ENCODE measurements around the gene CACNA1S.

The CACNA1S gene

GRCh38 chr1:201093561-201093960 is 18.7 kb downstream of the CACNA1S start:
- no peak overlapping the region for H3K27ac Mint-ChIP-seq
- no peaks in the 10 kb centered on the region for H3K27me3 Mint-ChIP-seq
- H3K36me3 Mint-ChIP-seq, result no peaks in the 10 kb centered on the region
- H3K4me3 Mint-ChIP-seq, result no peak overlapping the region
- H3K4me1 Mint-ChIP-seq, result no peaks in the 10 kb centered on the region
- H3K9me3 Mint-ChIP-seq, result no peaks in the 10 kb centered on the region

- H3K9me3 Mint-ChIP-seq, result no peaks in the 10 kb centered on the region
- no peaks in the 10 kb centered on the region for H3K36me3 Mint-ChIP-seq
- H3K4me3 Mint-ChIP-seq, result no peak overlapping the region
- H3K27me3 Mint-ChIP-seq, result peaks cover 3% of the 10 kb centered on the region
- H3K4me1 Mint-ChIP-seq, result no peaks in the 10 kb centered on the region
- H3K27ac Mint-ChIP-seq, result no peak overlapping the region
These were observed 19.5 kb downstream of the CACNA1S start for GRCh38 chr1:201092738-201093137.

- H3K4me3 Mint-ChIP-seq, result no peak overlapping the region
- no peaks in the 10 kb centered on the region for H3K4me1 Mint-ChIP-seq
- no peak overlapping the region for H3K27ac Mint-ChIP-seq
- no peaks in the 10 kb centered on the region for H3K9me3 Mint-ChIP-seq
- H3K36me3 Mint-ChIP-seq, result no peaks in the 10 kb centered on the region
- H3K27me3 Mint-ChIP-seq, result peaks cover 3% of the 10 kb centered on the region
These were observed 21.0 kb downstream of the CACNA1S start for GRCh38 chr1:201091256-201091655.

- H3K27me3 Mint-ChIP-seq, result peaks cover 3% of the 10 kb centered on the region
- no peak overlapping the region for H3K4me3 Mint-ChIP-seq
- no peaks in the 10 kb centered on the region for H3K36me3 Mint-ChIP-seq
- H3K4me1 Mint-ChIP-seq, result no peaks in the 10 kb centered on the region
- H3K27ac Mint-ChIP-seq, result no peak overlapping the region
- H3K9me3 Mint-ChIP-seq, result no peaks in the 10 kb centered on the region
These were observed 21.7 kb downstream of the CACNA1S start for GRCh38 chr1:201090541-201090940.

- Mint-ChIP-seq H3K27me3 (peaks cover 3% of the 10 kb centered on the region), H3K36me3 (no peaks in the 10 kb centered on the region), H3K27ac (no peak overlapping the region), H3K4me1 (no peaks in the 10 kb centered on the region), H3K4me3 (no peak overlapping the region), H3K9me3 (no peaks in the 10 kb centered on the region)
These were observed 22.6 kb downstream of the CACNA1S start for GRCh38 chr1:201089596-201089995.

- Mint-ChIP-seq H3K9me3 (no peaks in the 10 kb centered on the region), H3K4me3 (no peak overlapping the region), H3K27me3 (peaks cover 3% of the 10 kb centered on the region), H3K36me3 (no peaks in the 10 kb centered on the region), H3K4me1 (no peaks in the 10 kb centered on the region), H3K27ac (no peak overlapping the region)
These were observed 23.2 kb downstream of the CACNA1S start for GRCh38 chr1:201088901-201089525.

- no peak overlapping the region for H3K4me3 Mint-ChIP-seq
- H3K9me3 Mint-ChIP-seq, result no peaks in the 10 kb centered on the region
- no peak overlapping the region for H3K27ac Mint-ChIP-seq
- peaks cover 3% of the 10 kb centered on the region for H3K27me3 Mint-ChIP-seq
- no peaks in the 10 kb centered on the region for H3K4me1 Mint-ChIP-seq
- no peaks in the 10 kb centered on the region for H3K36me3 Mint-ChIP-seq
These were observed 23.8 kb downstream of the CACNA1S start for GRCh38 chr1:201088395-201088794.

- peaks cover 3% of the 10 kb centered on the region for H3K27me3 Mint-ChIP-seq
- no peak overlapping the region for H3K4me3 Mint-ChIP-seq
- no peaks in the 10 kb centered on the region for H3K4me1 Mint-ChIP-seq
- H3K9me3 Mint-ChIP-seq, result no peaks in the 10 kb centered on the region
- H3K36me3 Mint-ChIP-seq, result no peaks in the 10 kb centered on the region
- H3K27ac Mint-ChIP-seq, result no peak overlapping the region
These were observed 26.1 kb downstream of the CACNA1S start for GRCh38 chr1:201085902-201086735.

- H3K4me3 Mint-ChIP-seq, result no peak overlapping the region
- no peaks in the 10 kb centered on the region for H3K4me1 Mint-ChIP-seq
- H3K36me3 Mint-ChIP-seq, result no peaks in the 10 kb centered on the region
- H3K27ac Mint-ChIP-seq, result no peak overlapping the region
- peaks cover 3% of the 10 kb centered on the region for H3K27me3 Mint-ChIP-seq
- no peaks in the 10 kb centered on the region for H3K9me3 Mint-ChIP-seq
These were observed 27.9 kb downstream of the CACNA1S start for GRCh38 chr1:201084295-201084694.

- H3K4me3 Mint-ChIP-seq, result no peak overlapping the region
- H3K27ac Mint-ChIP-seq, result no peak overlapping the region
- H3K4me1 Mint-ChIP-seq, result no peaks in the 10 kb centered on the region
- peaks cover 3% of the 10 kb centered on the region for H3K27me3 Mint-ChIP-seq
- no peaks in the 10 kb centered on the region for H3K36me3 Mint-ChIP-seq
- no peaks in the 10 kb centered on the region for H3K9me3 Mint-ChIP-seq
These were observed 28.5 kb downstream of the CACNA1S start for GRCh38 chr1:201083741-201084140.

- H3K36me3 Mint-ChIP-seq, result no peaks in the 10 kb centered on the region
- H3K4me3 Mint-ChIP-seq, result no peak overlapping the region
- no peaks in the 10 kb centered on the region for H3K27me3 Mint-ChIP-seq
- no peaks in the 10 kb centered on the region for H3K4me1 Mint-ChIP-seq
- H3K27ac Mint-ChIP-seq, result no peak overlapping the region
- no peaks in the 10 kb centered on the region for H3K9me3 Mint-ChIP-seq
These were observed 32.1 kb downstream of the CACNA1S start for GRCh38 chr1:201080135-201080534.

GRCh38 chr1:201077736-201078135 is 34.5 kb downstream of the CACNA1S start:
- no peaks in the 10 kb centered on the region for H3K36me3 Mint-ChIP-seq
- H3K4me3 Mint-ChIP-seq, result no peak overlapping the region
- H3K9me3 Mint-ChIP-seq, result no peaks in the 10 kb centered on the region
- no peaks in the 10 kb centered on the region for H3K4me1 Mint-ChIP-seq
- no peaks in the 10 kb centered on the region for H3K27me3 Mint-ChIP-seq
- no peak overlapping the region for H3K27ac Mint-ChIP-seq

- no peaks in the 10 kb centered on the region for H3K4me1 Mint-ChIP-seq
- H3K36me3 Mint-ChIP-seq, result no peaks in the 10 kb centered on the region
- H3K4me3 Mint-ChIP-seq, result no peak overlapping the region
- no peaks in the 10 kb centered on the region for H3K27me3 Mint-ChIP-seq
- H3K27ac Mint-ChIP-seq, result no peak overlapping the region
- no peaks in the 10 kb centered on the region for H3K9me3 Mint-ChIP-seq
These were observed 35.1 kb downstream of the CACNA1S start for GRCh38 chr1:201077116-201077515.

- Mint-ChIP-seq H3K4me1 (peaks cover 5% of the 10 kb centered on the region), H3K36me3 (no peaks in the 10 kb centered on the region), H3K9me3 (no peaks in the 10 kb centered on the region), H3K4me3 (no peak overlapping the region), H3K27me3 (no peaks in the 10 kb centered on the region), H3K27ac (no peak overlapping the region)
These were observed 36.1 kb downstream of the CACNA1S start for GRCh38 chr1:201076092-201076491.

- Mint-ChIP-seq H3K4me3 (no peak overlapping the region), H3K27me3 (no peaks in the 10 kb centered on the region), H3K36me3 (no peaks in the 10 kb centered on the region), H3K4me1 (peaks cover 5% of the 10 kb centered on the region), H3K27ac (no peak overlapping the region), H3K9me3 (no peaks in the 10 kb centered on the region)
These were observed 38.2 kb downstream of the CACNA1S start for GRCh38 chr1:201074018-201074417.

GRCh38 chr1:201072922-201073321 is 39.3 kb downstream of the CACNA1S start:
- H3K4me1 Mint-ChIP-seq, result peaks cover 5% of the 10 kb centered on the region
- no peaks in the 10 kb centered on the region for H3K36me3 Mint-ChIP-seq
- no peak overlapping the region for H3K27ac Mint-ChIP-seq
- no peaks in the 10 kb centered on the region for H3K27me3 Mint-ChIP-seq
- H3K4me3 Mint-ChIP-seq, result no peak overlapping the region
- H3K9me3 Mint-ChIP-seq, result no peaks in the 10 kb centered on the region
